NCI-H1092 (cell line): ENCODE data around the gene CCDC182.

Experiments used
- DNase-seq: peaks from one replicate; lab custom pipeline; 2025; lab: John Stamatoyannopoulos, UW

The CCDC182 gene

DNA sequence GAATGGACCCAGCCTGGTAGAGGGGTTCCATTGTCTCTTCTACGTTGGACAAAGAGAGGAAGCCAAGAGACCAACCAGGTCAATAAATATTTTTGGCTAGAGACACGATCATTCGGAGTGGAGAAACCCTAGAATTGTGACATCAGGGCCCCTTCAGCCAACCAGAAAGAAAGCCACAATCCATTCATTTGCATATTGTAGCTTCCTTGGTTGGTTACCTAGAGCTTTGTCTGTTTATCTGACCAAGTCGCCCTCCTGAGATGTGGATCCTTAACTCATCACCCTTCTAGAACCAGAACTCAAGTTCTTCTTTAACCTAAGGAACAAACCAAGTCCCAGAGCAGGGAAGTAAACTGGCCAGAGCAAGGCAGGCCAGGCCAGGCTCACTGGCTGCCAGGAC lies at the start of gene CCDC182:
Gene CCDC182, minus strand, starts transcription at position 58 of the 400 bp plus-strand sequence. Its CDS starts 27 bp downstream, at position 31.
- no peak for DNase-seq

DNA sequence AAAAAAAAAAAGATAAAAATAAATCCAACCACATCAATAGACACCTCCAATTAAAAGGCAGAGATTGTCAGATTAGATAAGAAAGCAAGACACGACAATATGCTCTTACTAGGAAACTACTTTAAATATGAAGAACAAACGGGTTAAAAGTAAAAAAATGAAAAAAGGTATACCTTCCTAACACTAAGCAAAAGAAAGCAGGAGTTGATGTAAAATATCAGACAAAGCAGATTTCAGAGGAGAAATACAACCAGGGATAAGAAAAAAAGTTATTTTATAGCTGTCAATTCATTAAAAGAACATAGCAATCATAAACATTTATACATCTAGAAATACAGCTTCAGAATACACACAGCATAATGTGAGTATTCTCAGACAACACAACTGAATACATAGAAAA lies 49.7 kb upstream of the CCDC182 start:
- no peak for DNase-seq

DNA sequence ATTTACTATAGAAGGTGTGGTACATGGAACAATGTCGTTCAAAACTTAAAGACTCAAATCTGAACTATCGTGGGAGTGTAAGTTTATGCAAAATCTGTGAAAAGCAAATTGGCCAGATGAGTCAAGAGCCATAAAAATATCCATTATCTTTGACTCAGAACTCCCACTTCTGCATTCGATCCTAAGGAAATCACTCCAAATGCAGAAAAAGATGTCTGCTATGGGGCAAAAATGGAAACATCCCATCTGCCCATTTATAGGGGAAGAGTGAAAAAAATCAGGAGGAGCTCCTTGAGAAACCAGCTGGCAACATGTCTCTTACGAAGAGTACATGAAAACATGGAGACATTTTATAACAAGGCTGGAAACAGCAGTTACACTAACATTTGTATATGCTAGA lies 43.6 kb upstream of the CCDC182 start:
- no peak for DNase-seq

DNA sequence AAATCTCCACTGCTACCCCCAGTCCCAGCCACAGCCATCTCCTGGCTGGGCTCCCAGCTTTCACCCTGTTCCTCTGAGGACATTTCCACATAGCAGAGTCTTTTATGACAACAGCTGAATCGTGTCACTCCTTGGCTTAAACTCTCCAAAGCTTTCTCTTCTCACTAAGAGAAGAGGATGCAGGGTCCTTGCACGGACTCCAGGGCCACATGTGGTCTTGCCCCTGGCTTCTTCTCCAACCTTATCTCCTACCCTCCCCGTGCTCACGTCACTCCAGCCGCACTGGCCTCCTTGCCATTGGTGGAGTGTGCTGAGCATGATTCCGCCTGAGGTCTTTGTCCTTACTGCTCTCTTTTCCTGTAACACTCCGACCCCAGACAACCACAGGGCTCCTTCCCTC lies 39.9 kb upstream of the CCDC182 start:
- no peak for DNase-seq

DNA sequence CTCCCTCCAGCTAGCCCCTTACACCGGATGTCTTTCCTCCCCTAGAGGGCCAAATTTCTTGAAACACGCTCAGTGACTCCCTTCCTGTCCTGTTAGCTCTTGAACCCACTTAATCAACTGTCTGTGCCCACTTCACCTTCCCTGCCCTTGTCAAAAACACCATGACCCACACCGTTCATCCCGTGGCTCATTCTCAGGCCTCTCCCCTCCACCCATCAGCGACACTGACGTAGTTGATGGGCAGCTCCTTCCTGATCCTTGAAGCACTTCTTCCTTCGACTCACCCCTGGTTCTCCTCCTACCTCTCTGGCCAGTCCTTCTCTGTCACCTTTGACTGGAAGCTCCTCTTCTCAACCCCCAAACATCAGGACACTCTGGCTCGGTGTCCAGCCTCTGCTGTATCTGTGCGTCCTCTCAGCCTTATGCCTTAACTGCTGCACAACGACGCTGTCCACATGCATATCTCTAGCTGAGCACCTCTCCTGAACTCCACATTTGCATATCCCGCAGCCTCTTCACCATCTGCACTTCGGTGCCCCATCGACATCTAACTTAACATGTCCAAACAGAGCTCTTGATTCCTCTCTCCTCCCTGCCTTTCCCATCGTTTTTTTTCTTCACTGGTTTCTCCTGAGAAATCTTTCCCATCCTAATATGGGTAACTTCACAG lies 39.3 kb upstream of the CCDC182 start:
- DNase-seq = no peak

DNA sequence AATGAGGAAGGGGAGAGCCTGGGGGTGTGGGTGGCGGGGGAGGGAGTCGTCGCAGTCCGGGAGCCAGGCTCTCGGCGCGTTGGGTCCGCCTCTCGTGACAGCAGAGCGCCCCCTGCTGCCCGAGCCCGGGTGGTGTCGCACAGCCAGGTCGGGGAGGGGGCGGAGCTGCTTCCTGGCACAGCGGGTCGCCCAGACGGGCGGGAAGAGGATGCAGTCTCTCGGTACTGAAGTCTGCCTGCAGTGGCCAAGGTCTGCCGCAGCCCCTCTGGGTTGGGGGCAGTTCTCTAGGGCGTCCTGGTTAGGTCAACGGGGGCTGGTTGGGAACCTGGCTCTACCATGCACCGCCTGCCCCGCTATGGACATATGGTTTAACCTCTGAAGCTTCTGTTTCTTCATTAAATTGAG lies 38.2 kb upstream of the CCDC182 start:
- DNase-seq = peak; percentile 72

DNA sequence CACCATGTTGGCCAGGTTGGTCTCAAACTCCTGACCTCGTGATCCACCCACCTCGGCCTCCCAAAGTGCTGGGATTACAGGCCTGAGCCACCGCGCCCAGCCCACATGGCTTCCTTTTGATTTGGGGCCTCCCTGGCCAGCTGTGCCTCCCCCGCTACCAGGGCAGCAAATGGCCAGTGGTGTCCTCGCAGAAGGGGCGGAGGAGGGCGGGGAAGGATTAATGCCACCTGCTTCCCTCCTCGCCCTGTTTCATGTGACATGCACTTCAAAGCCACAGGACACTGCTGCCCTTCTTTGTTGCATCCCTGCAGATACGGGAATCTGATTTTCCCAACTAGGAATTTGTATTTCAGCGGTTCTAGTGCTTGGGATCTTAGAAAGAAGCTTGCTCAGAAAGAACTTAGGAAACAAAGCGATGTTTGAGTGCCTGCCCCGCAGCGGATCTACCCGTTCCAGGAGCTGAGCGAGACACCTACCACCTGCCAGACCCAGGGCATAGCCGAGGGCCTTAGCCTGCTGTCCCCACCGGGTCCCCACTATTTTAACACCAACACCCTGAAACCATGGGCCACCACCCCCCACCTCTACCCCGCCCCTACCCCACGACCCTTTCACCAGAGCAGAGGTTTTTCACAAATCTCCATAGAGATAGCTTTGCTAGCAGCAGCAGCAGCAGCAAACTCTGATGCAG lies 37.7 kb upstream of the CCDC182 start:
- DNase-seq = no peak

DNA sequence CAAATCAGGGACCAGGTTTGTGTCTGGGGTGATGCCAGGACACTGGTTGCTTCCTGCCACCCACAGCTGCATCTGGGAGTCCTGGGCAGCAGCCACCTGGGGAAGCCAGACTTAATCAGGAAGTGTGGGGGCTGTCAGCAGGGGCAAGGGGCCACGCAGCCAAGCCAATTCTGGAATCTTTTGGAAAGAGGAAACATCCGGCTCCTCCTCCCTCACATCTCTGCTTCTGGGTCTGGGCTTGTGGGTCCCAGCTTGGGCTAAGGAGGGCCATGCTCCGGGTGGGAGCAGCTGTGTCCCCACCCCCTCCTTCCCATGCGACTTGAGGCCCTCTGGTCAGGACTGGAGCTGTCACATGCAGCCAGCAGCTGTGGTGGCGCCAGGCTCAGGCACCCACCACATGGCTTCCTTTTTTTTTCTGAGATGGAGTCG lies 37.0 kb upstream of the CCDC182 start:
- DNase-seq = no peak

DNA sequence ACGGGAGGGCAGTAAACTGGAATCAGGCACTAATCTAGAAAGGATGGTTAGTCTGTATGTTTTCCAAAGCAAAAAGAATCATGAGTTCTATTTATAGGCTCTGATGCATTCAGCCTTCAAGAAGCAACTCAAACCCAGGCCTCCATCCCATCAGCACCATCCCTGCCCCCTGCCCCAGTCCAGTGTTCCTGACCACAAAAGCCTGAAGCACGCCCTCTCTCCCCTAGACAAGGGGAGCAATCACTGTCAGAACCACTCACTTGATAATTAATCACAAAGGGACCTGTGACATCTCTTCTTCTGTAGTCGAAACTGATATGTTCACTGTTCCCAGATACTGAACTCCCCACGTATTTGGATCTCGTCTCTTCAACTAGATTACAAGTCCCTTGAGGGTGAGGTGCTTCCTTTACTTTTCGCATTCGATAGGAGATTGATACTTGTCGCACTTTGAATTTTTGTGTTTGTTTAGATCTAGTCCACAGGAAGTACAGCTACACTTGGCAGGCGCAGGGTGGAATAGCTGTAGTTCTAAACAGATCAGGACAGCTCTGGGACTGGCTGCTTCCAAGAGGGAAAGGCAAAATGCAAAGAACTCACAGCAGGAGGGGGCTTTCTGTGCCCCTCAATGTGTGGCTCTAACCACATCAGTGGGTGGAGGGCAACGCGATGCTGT lies 36.4 kb upstream of the CCDC182 start:
- no peak for DNase-seq

DNA sequence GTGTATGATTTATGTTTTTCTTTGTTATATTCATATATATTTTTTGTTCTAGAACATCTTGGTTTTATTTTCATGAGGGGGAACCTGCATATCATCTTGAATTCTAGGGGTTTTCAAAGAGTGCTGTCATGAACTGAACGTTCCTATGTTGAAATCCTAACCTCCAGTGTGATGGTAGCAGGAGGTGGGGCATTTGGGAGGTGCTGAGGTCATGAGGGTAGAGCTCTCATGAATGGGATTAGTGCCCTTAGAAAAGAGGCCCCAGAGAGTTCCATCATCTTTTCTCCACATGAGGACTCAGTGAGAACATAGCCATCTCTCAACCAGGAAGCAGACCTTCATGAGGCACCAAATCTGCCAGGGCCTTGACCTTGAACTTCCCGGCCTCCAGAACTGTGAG lies 34.6 kb upstream of the CCDC182 start:
- DNase-seq = no peak

DNA sequence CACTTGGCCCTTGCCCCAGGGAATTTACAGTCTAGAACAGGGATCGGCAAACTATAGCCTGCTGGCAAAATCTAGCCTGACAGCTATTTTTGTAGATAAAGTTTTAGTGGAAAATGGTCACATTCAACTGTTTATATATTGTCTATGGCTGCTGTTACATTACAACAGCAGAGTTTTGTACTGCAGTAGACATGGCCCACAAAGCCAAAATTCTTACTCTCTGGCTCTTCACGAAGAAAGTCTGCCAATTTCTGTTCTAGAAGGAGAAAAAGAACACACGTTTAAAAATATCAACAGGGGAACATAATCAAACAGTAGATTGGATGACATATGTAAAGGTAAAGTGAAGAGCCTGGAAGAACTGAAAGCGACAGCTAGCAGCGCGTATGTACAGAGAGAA lies 33.2 kb upstream of the CCDC182 start:
- DNase-seq = no peak

DNA sequence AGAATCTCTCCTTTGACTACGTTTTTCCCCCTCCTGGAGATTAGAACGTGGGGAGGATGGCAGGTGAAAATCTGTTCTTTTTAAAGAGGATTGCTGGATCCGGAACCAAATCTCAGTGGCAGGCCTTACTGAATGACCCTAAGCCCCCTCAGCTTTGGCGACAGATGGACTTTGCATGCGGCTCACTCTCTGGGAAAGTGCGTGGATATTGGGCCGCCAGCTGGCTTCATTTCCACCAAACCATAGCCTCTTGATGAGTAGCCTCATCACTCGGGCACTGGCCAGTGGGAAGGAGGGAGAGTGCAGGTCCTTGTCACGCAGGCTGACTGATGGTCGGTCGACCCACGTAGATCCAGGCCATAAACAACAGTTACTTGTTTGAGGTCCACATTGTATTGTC lies 31.3 kb upstream of the CCDC182 start:
- no peak for DNase-seq

DNA sequence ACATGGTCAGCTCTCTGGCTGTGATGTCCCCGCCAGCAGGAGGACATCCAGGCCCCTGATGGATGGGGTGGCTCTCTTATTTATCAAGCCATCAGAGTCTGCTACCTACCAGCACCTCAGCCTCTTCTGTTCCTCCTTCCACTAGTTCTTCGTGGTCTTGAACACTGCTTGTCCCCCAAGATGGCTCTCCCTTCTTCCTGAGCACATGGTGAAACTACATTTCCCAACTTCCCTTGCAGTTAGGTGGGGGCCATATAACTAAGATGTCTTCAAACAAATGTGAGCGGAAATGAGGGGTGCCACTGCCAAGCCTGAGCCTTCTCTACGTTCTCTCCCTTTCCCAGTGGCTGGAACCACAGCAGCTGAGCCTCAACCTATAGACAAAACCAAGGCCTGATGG lies 29.8 kb upstream of the CCDC182 start:
- DNase-seq = no peak

DNA sequence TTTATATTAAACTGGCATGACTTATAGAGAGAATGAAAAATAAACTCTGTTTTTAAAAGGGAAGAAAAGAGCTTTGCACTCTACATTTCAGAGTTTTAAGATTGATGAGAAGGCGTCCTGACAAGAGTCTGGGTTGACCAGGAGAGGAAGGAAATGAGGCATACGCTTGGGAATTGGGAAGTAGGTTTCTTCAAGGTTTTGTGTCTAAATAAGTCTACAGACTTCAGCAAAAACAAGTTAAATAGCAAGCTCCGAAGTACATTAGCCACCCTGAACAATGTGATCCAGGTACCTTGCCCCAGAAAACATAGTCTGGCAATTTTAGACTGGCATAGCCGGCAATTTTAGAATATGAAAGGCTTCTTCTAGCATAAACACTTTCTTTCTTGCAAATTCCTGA lies 28.5 kb upstream of the CCDC182 start:
- no peak for DNase-seq

DNA sequence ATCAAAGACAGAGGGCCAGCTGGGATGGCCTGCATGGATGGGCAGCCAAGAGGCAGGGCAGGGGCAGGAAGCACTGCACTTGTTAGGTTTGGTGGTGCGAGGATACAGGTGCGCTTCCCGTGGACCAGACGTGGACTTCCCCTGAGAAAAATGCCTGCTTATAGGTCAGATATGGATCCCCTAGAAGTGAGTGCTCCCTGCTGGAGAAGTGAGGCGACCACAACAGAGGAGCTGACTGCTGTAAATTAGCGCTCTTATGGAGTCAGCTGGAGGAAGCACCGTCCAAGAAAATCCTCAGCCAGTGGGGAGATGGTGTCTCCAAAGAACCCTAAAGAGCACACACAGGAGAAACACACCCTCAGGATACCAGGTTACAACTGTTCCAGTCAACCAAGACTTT lies 27.7 kb upstream of the CCDC182 start:
- DNase-seq = no peak

DNA sequence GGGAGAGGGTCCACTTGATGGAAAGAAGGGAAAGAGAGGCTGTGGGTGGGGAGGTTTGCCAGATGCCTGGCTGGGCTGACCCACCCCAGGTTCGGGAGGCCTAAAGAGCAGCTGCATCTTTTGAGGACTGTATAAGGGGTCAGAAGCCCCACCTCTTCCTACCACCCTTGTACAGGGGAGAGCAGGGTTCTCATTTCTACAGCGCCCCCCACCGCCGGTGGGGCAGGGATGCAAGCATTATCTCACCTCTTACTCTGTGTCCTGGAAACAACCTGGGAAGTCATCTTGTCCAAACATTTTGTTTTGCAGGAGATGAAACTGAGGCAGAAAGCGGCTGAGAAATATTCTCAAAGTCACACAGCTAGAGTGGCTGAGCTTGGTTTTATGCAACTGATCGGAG lies 22.5 kb upstream of the CCDC182 start:
- no peak for DNase-seq

DNA sequence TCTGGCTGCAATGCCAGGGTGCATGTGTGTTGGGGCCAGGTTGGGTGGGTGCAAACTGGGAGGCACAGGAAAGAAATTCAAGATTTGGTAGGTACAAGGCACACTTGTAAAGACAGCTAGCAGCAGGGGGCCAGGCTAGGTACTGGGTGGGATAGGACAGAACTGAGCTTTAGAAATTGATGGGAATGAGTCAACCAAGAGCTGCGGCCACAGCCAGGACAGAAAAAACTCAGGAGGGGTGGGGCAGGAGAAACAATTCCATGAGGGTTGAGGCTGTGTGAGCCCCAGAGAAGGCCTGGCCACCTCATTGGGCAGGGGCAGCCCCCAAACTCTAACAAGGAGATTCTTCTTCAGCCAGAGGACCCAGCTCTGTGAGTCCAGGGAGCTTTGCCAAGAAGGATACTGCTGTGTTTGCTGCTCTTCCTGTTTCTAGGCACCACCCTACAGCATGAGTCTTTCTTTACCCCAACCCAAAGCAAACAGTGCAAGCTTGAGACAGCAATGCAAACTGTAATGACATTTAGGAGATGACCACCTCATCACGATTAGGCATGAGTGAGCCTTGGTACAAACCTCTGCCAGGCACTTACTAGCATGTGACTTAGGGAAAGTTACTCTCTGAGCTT lies 21.3 kb upstream of the CCDC182 start:
- DNase-seq = no peak

DNA sequence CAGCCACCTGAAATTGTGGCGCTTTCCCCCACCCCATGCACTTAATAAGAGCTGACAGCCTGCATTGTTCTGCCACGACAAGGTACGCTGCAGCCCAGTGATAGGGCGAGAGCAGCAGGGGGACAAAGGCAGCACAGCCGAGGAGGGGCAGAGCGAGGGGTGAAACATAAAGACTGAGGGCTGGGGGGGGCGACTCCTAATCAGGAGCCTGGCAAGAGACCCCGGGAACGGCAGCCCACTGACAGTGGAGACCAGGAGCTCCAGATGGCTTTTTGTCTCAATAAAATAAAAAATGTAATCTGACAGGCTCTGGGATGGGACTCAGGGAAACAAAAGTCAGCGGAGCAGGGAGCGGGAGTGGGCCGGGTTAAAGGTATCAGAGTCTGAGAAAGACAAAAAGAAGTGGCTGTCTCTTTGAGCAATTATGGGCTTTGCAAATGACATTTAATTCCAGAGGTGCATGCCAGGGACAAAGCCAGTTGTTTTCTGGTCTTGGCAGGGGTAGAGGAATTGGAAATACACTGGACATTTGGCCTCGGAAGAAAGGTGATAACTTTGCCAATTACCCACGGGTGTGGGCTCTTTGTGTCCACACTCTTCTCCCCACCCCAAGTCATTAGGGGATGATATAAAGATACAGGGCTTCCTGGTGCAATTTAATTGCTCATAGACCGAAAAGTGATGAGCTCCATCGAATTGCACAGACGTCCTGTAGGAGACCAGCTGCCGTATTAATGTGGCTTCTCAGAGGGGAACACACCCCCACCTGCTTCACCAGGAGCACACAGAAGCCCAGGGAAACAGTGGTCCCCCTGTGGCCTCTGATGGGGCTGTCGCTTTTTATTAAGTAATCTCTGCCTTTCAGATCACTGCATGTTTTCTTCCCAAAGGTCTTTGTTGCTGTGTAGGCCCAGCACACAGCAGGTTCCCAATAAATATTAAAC lies 17.6 kb upstream of the CCDC182 start:
- no peak for DNase-seq

DNA sequence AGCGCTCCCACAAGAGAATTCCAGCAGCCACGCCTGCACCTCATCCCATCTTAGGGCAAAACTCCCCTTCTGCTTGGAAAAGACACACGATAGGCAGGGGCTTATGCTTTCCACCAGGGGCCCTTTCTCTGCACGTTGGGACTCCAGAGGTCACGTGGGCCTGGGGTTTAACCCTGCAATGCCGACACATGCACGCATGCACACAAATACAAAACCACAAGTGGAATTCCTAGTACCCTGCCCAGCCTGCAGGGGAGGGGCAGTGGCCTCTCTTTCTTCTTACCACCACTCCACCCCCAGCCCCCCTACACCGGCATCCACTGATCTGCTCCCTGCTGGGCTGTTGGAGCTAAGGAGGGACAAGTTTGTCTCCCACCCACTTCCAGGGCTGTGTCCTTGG lies 16.8 kb upstream of the CCDC182 start:
- no peak for DNase-seq

DNA sequence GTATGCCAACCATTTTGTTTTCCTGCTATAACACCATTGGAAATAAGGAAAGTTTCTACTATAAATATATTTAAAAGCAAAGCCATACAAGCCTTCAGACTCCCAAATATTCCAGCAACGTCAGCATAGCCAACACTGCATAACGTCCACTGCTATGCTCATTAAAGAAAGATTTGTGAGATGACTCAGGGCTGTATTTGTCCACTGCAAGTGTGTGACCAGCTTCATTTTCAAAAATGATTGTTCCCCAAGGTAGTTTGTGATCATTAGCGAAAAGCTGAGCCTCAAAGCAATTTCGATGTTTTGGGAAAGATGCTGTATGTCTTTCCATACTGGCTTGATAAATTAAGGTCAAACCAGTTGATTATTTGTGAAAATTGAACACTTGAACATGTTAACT lies 14.9 kb upstream of the CCDC182 start:
- DNase-seq = no peak

DNA sequence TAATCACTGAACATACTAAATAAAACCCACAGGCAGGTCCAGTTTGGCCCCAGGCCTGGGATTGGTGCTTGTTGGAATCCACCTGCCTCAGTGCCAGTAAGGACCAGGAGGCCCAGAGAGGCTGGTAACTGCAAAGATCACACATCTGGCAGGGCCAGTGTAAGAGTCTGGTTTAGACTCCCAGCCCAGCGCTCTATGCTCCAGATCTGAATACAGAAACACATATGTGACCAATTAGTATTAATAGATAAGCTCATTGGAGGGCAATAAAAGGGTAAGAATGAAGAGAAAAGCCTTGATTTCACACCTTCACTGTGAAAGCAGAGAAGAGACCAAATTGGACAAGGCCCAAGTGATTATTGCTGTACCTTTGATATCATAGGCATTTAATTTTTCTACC lies 13.6 kb upstream of the CCDC182 start:
- DNase-seq = no peak

DNA sequence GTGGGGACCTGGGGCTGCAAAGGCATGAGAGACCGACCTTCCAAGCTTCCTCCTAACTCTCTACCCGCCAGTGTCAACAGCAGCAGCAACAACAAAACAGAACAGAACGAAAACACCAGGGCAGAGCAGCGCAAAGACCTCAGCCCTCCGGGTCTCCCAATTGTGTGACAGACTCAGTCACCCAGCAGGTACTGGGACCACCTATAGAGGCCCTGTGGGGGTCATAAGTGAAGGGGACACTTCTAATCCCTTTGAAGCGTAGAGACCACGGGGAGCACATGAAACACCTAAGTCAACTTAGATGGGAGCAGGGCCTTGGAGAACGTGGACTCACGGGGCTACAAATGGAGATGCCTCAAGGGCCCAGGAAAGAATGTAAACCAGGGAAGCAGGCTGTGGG lies 12.6 kb upstream of the CCDC182 start:
- DNase-seq = no peak
